HCT116 (cell line): ENCODE results near the gene DAAM2. TPM values are rescaled to one million over a fixed set of nuclear protein-coding genes. Genes with fewer than 3 reads are reported as not detected.

Experiments used
- ATAC-seq: fragments of 200-7000 bp; cut with Tn5 transposase; 2 replicates; pipeline ENCODE4 v1.9.1; 2020; ENCODE audit warnings: mild to moderate bottlenecking, moderate library complexity
- BruUV-seq: library from RNA; stranded (reverse); fragments of 400-500 nt; replicated peaks from 2 replicates; lab custom pipeline; 2021; lab: Mats Ljungman, UMichigan
- CTCF ChIA-PET: fragments of 300-600 bp; sonication (Branson Sonifier 250); formaldehyde crosslinking; loops from one replicate; lab custom pipeline; 2021; ENCODE audit warnings: antibody characterized with exemption; lab: Charles Lee
- POLR2A ChIA-PET: fragments of 300-600, 350-600 bp; sonication (Branson Sonifier 250); formaldehyde crosslinking; loops from one replicate; lab custom pipeline; 2021; ENCODE audit warnings: antibody characterized with exemption; lab: Charles Lee
- RAD21 ChIA-PET, 2 experiments: fragments of 300-600 bp; sonication (Branson Sonifier 250); formaldehyde crosslinking; loops; one replicate each; lab custom pipeline; 2023; ENCODE audit warnings: low total read pairs in 2 of 2; ENCODE audit not compliant: uncharacterized antibody in 2 of 2, unreplicated experiment in 2 of 2, low non-redundant PET in 1 of 2; lab: Charles Lee
- DNase-seq: peaks from one replicate; pipeline ENCODE4 v3.0.0-alpha.2; 2010; ENCODE audit warnings: low read depth, low spot score
- H2AFZ ChIP-seq: fragments of 200-600 bp; shearing (Covaris generic), sonication (generic); 2 replicates; pipeline ENCODE4 v1.6.1; 2017; ENCODE audit warnings: low read depth, mixed run types, mixed read lengths, antibody characterized with exemption, low read length; ENCODE audit not compliant: poor library complexity, severe bottlenecking
- H3K27ac ChIP-seq: 2 replicates; pipeline ENCODE4 v1.5.1; 2012; ENCODE audit warnings: low read depth, low read length
- H3K27me3 ChIP-seq: fragments of 200-600 bp; sonication (generic); 2 replicates; pipeline ENCODE4 v1.6.1; 2016; ENCODE audit warnings: mixed run types, low read length, mixed read lengths; ENCODE audit not compliant: insufficient read depth
- H3K36me3 ChIP-seq, 2 experiments: fragments of 200-500 bp in 1 of 2; fragments of 200-600 bp in 1 of 2; sonication (Bioruptor generic) in 1 of 2; sonication (generic) in 1 of 2; 2 replicates each; pipeline versions ENCODE4 v1.5.1 to v1.6.1; 2014 to 2016; ENCODE audit warnings: low read length in 2 of 2, inconsistent platforms in 1 of 2, mixed read lengths in 1 of 2, mixed run types in 1 of 2; ENCODE audit not compliant: insufficient read depth in 2 of 2, control insufficient read depth in 1 of 2
- H3K4me1 ChIP-seq, 2 experiments: fragments of 200-600 bp in 1 of 2; sonication (generic) in 1 of 2; 2 replicates each; pipeline versions ENCODE4 v1.5.1 to v1.6.1; 2012 to 2017; ENCODE audit warnings: low read length in 2 of 2, inconsistent platforms in 1 of 2, mild to moderate bottlenecking in 1 of 2, mixed read lengths in 1 of 2, mixed run types in 1 of 2, moderate library complexity in 1 of 2; ENCODE audit not compliant: insufficient read depth in 2 of 2, control insufficient read depth in 1 of 2
- H3K4me2 ChIP-seq: fragments of 200-600 bp; sonication (generic); 2 replicates; pipeline ENCODE4 v1.6.1; 2017; ENCODE audit warnings: mixed run types, low read length, mixed read lengths
- H3K4me3 ChIP-seq, 2 experiments: fragments of 200-600 bp in 1 of 2; sonication (generic) in 1 of 2; replicated peaks in 1 of 2; 2 replicates each; pipeline ENCODE4 v1.5.1; 2011 to 2016; ENCODE audit warnings: low read length in 2 of 2, control low read depth in 1 of 2, low read depth in 1 of 2, mild to moderate bottlenecking in 1 of 2, mixed read lengths in 1 of 2, mixed run types in 1 of 2
- H3K79me2 ChIP-seq: fragments of 200-600 bp; sonication (generic); 2 replicates; pipeline ENCODE4 v1.6.1; 2017; ENCODE audit warnings: mild to moderate bottlenecking, mixed run types, low read length, moderate library complexity, mixed read lengths; ENCODE audit not compliant: insufficient read depth
- H3K9ac ChIP-seq: fragments of 200-600 bp; sonication (generic); 2 replicates; pipeline ENCODE4 v1.6.1; 2016; ENCODE audit warnings: low read length, mixed read lengths
- H3K9me2 ChIP-seq: fragments of 200-600 bp; sonication (generic), shearing (Covaris generic); 2 replicates; pipeline ENCODE4 v1.6.1; 2017; ENCODE audit warnings: mixed run types, mild to moderate bottlenecking, moderate library complexity; ENCODE audit not compliant: insufficient read depth
- H3K9me3 ChIP-seq, 2 experiments: fragments of 200-500 bp in 1 of 2; fragments of 200-600 bp in 1 of 2; sonication (Bioruptor generic) in 1 of 2; sonication (generic) in 1 of 2; 2 replicates each; pipeline ENCODE4 v1.6.1; 2014 to 2017; ENCODE audit warnings: low read length in 2 of 2, mixed read lengths in 2 of 2, inconsistent platforms in 1 of 2, low read depth in 1 of 2, mild to moderate bottlenecking in 1 of 2, mixed run types in 1 of 2, moderate library complexity in 1 of 2; ENCODE audit not compliant: control insufficient read depth in 1 of 2, insufficient read depth in 1 of 2
- H4K20me1 ChIP-seq: fragments of 200-600 bp; sonication (generic), shearing (Covaris generic); 2 replicates; pipeline ENCODE4 v1.6.1; 2017; ENCODE audit warnings: mixed run types, mild to moderate bottlenecking, moderate library complexity; ENCODE audit not compliant: insufficient read depth
- CBX3 ChIP-seq: IDR thresholded peaks from 2 replicates; pipeline ENCODE4 v1.6.1; 2012; ENCODE audit warnings: low read depth
- EZH2phosphoT487 ChIP-seq: fragments of 200-600 bp; IDR thresholded peaks from 2 replicates; pipeline ENCODE4 v1.6.1; 2018; ENCODE audit warnings: antibody characterized with exemption, borderline replicate concordance
- FOSL1 ChIP-seq: IDR thresholded peaks from 2 replicates; pipeline ENCODE4 v1.6.1; 2012; ENCODE audit warnings: low read depth
- JUND ChIP-seq: IDR thresholded peaks from 2 replicates; pipeline ENCODE4 v1.6.1; 2012
- POLR2A ChIP-seq: IDR thresholded peaks from 2 replicates; pipeline ENCODE4 v1.7.0; 2011; ENCODE audit warnings: borderline replicate concordance; ENCODE audit not compliant: insufficient read depth, insufficient read length; ENCODE audit errors: extremely low read depth
- POLR2AphosphoS5 ChIP-seq: IDR thresholded peaks from 2 replicates; pipeline ENCODE4 v1.6.1; 2011; ENCODE audit warnings: mild to moderate bottlenecking, low read depth, low read length, moderate library complexity
- SRF ChIP-seq: IDR thresholded peaks from 2 replicates; pipeline ENCODE4 v1.6.1; 2012; ENCODE audit warnings: low read depth
- ZFX ChIP-seq: fragments of 450-650 bp; IDR thresholded peaks from 2 replicates; pipeline ENCODE4 v1.6.1; 2017
- intact Hi-C: fragments of 100-400 bp; cut with micrococcal nuclease; formaldehyde crosslinking; loops from 2 replicates; pipeline ENCODE4 v1.10.0; 2022
- total RNA-seq: library from RNA; stranded (reverse); gene quantifications from one replicate; pipeline ENCODE4 v1.2.1, GENCODE V29; 2021; ENCODE audit not compliant: unreplicated experiment
- TF ChIP-seq, protein P1 (sequence below), 3 experiments: fragments of 200-600 bp in 1 of 3; sonication (generic) in 1 of 3; IDR thresholded peaks in 2 of 3; conservative IDR thresholded peaks in 1 of 3; 2 replicates each; pipeline ENCODE4 v1.5.1; 2012 to 2017; ENCODE audit warnings: low read depth in 2 of 3, low read length in 2 of 3, antibody characterized with exemption in 1 of 3, borderline replicate concordance in 1 of 3, control low read depth in 1 of 3, mild to moderate bottlenecking in 1 of 3, mixed read lengths in 1 of 3, mixed run types in 1 of 3, moderate library complexity in 1 of 3; ENCODE audit not compliant: insufficient read depth in 1 of 3
- TF ChIP-seq, protein P2 (sequence below): IDR thresholded peaks from 2 replicates; pipeline ENCODE4 v1.6.1; 2012

Gene DAAM2
- total RNA-seq, 1 experiment from 2014 or later = not detected

DNA sequence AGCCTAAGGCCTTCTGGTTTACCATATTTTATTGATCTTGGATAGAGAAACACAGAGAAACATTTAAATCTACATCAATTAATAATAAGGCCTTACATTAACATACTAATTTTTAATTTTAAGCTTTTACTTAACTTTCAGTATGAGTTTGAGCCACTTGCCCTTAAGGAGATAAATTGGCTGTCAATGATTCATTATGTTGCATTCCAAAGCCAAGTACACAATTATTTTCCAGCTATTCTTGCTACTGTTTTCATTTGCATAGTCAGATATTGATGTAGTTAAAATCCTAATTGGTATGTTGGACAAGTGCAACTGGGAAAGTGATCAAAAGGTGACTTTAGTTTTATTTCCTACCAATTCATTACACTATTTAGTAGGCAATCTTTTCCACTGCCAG, 83.9 kb downstream of the DAAM2 start:
- H2AFZ ChIP-seq = no peak overlapping the region
- H3K9ac ChIP-seq = no peak overlapping the region
- H4K20me1 ChIP-seq = no peaks in the 10 kb centered on the region
- intact Hi-C loops = no loop called here
- POLR2A ChIA-PET = no interaction called here
- CTCF ChIA-PET = interaction anchor here (3.6 kb wide), 1 partner anchor 10 kb away, joined by 13 read pairs; no protein-coding TSS in a partner anchor
- no peaks in the 10 kb centered on the region for H3K4me1 ChIP-seq
- H3K27me3 ChIP-seq = peaks cover 32% of the 10 kb centered on the region
- RAD21 ChIA-PET = no interaction called here
- no peaks in the 10 kb centered on the region for H3K36me3 ChIP-seq
- H3K79me2 ChIP-seq = no peaks in the 10 kb centered on the region
- no peaks in the 10 kb centered on the region for H3K9me3 ChIP-seq
- no peak overlapping the region for H3K4me2 ChIP-seq
- H3K9me2 ChIP-seq = no peaks in the 10 kb centered on the region
- H3K4me3 ChIP-seq = no peak overlapping the region
- ATAC-seq = no peak
- DNase-seq = no peak
- no TSS peak for BruUV-seq
- TF ChIP-seq CBX3 = no peak
- TF ChIP-seq, protein P1, sequence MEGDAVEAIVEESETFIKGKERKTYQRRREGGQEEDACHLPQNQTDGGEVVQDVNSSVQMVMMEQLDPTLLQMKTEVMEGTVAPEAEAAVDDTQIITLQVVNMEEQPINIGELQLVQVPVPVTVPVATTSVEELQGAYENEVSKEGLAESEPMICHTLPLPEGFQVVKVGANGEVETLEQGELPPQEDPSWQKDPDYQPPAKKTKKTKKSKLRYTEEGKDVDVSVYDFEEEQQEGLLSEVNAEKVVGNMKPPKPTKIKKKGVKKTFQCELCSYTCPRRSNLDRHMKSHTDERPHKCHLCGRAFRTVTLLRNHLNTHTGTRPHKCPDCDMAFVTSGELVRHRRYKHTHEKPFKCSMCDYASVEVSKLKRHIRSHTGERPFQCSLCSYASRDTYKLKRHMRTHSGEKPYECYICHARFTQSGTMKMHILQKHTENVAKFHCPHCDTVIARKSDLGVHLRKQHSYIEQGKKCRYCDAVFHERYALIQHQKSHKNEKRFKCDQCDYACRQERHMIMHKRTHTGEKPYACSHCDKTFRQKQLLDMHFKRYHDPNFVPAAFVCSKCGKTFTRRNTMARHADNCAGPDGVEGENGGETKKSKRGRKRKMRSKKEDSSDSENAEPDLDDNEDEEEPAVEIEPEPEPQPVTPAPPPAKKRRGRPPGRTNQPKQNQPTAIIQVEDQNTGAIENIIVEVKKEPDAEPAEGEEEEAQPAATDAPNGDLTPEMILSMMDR (IDR thresholded peaks at IDR 0.05 in 2 of 3, conservative IDR thresholded peaks at IDR 0.05 in 1 of 3; ENCODE audit: borderline replicate concordance in 1 of 3, insufficient read depth in 1 of 3, low read depth in 2 of 3, low read length in 2 of 3) = no peak
- TF ChIP-seq ZFX = no peak
- no peak for TF ChIP-seq POLR2AphosphoS5
- H3K27ac ChIP-seq = no peak overlapping the region

DNA sequence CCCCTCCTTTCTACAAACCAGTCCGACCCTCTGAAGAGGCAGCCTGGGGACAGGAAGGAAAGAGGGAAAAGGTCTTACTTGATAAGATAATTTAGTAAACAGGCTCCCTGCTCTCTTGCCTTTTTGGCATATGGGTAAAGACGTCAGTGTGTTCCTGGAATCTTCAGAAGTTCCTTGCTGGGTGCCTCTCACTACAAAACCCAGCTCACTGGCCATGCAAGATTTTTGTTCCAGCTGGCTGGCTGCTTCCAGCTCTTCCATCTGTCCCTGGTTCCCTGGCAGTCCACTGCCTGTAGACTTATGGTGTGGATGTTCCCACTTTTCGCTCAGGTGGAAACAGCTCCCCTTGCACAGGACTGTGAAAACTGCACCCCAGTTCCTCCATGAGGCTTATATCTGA, 84.7 kb downstream of the DAAM2 start:
- H3K27ac ChIP-seq = no peak overlapping the region
- H3K9me3 ChIP-seq = no peaks in the 10 kb centered on the region
- no peaks in the 10 kb centered on the region for H4K20me1 ChIP-seq
- intact Hi-C loops = no loop called here
- TF ChIP-seq FOSL1 (no peak), JUND (no peak), EZH2phosphoT487 (no peak), SRF (no peak), POLR2A (no peak)
- TF ChIP-seq, protein P2, sequence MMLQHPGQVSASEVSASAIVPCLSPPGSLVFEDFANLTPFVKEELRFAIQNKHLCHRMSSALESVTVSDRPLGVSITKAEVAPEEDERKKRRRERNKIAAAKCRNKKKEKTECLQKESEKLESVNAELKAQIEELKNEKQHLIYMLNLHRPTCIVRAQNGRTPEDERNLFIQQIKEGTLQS = no peak
- H3K9me2 ChIP-seq = no peaks in the 10 kb centered on the region
- H3K27me3 ChIP-seq = peaks cover 31% of the 10 kb centered on the region
- ChIA-PET CTCF (interaction anchor here (3.6 kb wide), 1 partner anchor 11 kb away, joined by 13 read pairs; no protein-coding TSS in a partner anchor), POLR2A (no interaction called here), RAD21 (no interaction called here)
- H2AFZ ChIP-seq = no peak overlapping the region
- H3K4me3 ChIP-seq = no peak overlapping the region
- H3K79me2 ChIP-seq = no peaks in the 10 kb centered on the region
- H3K4me1 ChIP-seq = no peaks in the 10 kb centered on the region
- H3K4me2 ChIP-seq = no peak overlapping the region
- H3K36me3 ChIP-seq = no peaks in the 10 kb centered on the region
- H3K9ac ChIP-seq = no peak overlapping the region
- ATAC-seq = no peak
- no peak for DNase-seq
- no TSS peak for BruUV-seq
